HG02763 (cell line): ENCODE results near the gene GOLGA8B.
A peak's percentile ranks its signal among the peaks of the same experiment; 100 is the strongest.
"Not testable (repeated sequence)": the region's sequence is repeated elsewhere in the genome, so short reads cannot be mapped to it uniquely, and the experiment has no call there.

Experiments
- ATAC-seq: cut with Tn5 transposase; IDR thresholded peaks from one replicate; pipeline ENCODE4 v1.9.1; 2021; ENCODE audit warnings: mild to moderate bottlenecking, moderate library complexity; ENCODE audit not compliant: unreplicated experiment

Gene GOLGA8B, protein sequence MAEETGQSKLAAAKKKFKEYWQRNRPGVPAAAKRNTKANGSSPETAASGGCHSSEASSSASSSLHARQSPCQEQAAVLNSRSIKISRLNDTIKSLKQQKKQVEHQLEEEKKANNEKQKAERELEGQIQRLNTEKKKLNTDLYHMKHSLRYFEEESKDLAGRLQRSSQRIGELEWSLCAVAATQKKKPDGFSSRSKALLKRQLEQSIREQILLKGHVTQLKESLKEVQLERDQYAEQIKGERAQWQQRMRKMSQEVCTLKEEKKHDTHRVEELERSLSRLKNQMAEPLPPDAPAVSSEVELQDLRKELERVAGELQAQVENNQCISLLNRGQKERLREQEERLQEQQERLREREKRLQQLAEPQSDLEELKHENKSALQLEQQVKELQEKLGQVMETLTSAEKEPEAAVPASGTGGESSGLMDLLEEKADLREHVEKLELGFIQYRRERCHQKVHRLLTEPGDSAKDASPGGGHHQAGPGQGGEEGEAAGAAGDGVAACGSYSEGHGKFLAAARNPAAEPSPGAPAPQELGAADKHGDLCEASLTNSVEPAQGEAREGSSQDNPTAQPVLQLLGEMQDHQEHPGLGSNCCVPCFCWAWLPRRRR

DNA sequence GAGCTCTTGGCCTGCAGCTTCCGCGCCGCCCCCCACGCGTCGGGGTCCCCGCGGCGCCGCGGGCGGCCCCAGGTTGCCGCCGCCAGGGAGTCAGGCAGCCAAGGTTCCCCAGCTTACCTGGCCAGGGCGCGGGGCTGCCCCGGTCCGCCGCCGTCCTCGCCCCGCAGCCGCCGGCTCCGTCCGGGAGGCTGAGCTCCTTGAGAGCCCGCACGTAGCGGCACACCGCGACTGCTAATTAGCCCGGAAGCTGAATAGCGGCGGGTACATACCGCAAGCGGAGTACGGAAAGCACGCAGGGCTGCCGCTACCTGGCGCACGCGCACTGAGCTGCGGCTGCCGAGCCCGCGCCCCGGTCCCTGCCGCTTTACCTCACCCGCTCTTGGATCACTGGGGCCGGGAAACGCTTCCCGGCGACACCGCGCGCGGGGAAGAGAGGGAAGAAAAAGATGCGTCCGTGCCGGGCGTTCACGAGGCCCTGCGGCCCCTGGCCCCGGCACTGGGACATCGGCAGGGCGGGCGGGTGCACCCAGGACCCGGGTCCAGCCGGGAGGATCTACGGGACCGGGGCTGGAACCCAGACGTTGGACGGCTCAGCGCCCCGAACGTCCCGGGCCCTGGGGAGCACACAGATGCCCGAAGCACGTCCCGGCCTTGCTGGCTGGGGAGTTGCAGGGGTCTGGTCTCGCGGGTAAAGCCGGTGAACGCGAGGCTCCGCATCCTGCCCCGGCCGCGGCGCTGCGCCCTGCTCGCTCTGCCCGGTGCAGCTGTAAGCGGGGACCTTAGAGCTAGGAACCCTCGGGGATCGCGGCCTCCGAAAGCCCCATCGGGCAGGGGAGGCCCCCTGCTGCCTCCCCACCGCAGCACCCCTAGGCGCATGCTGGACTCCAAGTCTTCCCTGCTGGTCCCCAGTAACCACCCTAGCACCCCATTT is at the start of gene GOLGA8B:
GOLGA8B (minus strand) TSS at position 253 of the 931 bp plus-strand sequence. CDS start 47,739 bp downstream, outside the sequence.
- ATAC-seq = peak; percentile 63

DNA sequence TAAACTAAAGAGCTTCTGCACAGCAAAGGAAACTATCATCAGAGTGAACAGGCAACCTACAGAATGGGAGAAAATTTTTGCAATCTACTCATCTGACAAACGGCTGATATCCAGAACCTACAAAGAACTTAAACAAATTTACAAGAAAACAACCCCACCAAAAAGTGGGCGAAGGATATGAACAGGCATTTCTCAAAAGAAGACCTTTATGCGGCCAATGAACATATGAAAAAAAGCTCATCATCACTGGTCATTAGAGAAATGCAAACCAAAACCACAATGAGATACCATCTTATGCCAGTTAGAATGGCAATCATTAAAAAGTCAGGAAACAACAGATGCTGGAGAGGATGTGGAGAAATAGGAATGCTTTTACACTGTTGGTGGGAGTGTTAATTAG is 49.7 kb upstream of the GOLGA8B start:
- not testable (repeated sequence) for ATAC-seq

DNA sequence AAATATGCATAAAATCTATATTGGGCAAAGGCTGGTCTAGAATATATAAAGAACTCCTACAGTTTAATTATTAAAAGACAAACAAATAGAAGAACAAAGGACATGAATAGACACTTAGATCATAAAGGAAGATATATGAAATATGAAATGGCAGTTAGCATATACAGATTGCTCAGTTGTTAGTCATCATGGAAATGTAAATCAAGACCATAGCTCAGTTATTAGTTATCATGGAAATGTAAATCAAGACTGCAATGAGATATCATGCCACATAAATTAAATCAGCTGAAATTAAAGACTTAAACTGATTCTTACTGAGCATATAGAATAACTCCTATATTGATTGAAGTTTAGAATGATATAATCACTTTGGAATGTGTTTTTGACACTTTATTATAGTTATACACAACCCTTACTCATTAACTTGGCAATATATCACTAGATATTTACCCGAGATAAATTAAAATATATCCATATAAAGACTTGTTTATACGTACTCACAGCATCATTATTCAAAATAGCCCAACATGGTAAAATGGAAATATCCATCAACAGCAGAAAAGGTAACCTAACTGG is 45.2 kb upstream of the GOLGA8B start:
- ATAC-seq = no peak

DNA sequence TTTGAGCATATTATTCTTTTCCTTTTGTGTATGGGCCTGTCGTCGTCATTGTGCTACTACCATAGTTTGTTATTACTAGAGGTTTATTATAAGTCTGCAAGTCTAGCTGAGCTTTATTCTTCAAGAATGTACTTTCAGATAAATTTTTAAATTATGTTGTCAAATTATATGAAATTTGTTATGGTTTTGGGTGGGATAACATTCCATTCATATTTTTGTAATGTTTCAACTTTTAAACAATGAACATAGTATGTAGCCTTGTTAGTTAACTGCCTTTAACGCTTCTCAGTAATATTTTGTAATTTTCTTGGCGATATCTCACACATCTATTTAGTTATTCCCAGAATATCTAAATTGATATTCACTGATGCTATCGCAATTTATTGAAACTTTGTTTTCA is 41.6 kb upstream of the GOLGA8B start:
- no peak for ATAC-seq

DNA sequence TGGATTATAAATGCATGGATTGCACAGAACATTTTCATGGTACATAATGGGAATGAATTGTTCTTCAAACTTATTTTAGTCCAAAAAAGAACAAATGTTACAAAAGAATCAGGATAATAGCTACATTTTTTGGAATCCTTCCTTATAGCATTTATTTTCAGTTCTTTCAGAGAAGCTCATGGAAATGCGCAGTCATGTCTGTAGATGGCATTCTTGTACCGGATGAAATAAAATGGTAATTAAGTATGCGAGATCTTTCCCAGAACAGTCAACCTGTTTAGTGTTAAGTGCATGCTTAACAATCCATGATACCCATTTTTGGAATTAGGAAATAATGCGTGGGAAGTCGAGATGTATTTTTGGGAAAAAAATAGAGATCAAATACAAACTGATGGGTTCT is 38.2 kb upstream of the GOLGA8B start:
- no peak for ATAC-seq

DNA sequence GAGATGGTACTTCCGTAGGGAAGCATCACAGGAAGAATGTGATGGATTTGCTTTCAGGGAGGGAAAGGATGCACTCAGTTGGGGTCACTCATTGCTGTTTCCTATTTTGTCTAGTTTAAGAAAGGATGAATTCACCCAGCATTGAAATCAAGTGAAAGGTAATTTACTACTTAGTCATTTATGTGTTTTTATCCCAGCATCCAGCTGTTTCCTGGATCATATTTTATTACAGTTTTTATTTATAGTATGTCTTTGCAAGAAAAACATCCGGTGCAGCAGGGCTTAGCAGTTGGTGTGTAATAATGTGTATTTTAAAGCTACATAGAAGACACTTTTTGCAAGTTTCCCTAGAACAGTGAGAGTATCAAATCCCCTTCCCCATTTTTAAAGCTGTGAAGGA is 37.4 kb upstream of the GOLGA8B start:
- ATAC-seq = no peak

DNA sequence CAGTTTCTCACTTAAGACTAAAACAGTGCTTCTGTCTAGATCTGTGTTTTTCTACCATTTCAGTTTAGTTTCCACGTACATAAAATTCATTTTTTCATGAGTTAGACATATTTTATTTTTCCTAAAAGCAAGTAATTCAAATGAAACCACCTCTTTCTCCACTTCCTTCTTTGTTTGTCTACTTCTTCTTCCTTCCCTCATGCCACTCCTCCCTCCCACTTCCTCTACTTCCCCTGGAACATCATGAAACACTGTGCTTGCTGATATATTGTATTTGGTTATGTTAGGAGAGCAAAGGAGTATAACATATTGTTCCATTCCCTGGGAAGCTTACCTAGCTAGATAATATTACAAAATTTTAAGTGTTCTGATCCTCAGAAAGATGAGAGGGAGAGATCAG is 36.7 kb upstream of the GOLGA8B start:
- ATAC-seq = no peak

DNA sequence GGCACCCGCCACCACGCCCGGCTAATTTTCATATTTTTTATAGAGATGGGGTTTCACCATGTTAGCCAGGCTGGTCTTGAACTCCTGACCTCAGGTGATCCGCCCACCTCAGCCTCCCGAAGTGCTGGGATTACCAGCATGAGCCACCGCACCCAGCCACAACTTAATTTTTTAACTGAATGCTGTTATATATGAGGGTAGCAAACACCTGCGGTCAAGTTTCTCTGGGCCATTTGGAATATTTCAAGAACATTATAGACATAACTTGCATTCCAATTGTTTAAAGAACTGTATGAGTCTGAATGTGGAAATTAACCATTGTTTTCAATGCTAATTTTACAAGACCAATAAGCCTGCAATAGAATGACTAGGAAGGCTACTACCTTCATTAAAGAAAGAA is 35.7 kb upstream of the GOLGA8B start:
- no peak for ATAC-seq

DNA sequence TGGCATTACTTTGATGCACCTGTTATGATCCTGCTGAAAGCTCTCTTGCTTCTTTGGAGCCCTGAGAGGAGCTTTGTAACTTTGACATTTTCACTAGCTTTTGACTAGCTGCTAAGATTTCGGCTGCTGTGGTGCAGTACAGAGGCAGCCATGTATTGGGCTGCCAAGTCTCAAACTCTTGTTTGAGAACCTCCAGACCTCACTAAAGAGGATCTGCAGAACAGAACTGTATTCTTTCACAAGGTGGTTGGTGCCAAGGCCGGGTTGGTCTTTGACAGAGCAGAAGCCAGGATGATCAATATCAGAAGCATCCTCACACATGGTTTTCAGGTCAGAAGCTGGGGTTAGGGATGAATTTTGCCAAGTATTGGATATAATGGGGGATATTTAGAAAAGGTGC is 34.6 kb upstream of the GOLGA8B start:
- no peak for ATAC-seq

DNA sequence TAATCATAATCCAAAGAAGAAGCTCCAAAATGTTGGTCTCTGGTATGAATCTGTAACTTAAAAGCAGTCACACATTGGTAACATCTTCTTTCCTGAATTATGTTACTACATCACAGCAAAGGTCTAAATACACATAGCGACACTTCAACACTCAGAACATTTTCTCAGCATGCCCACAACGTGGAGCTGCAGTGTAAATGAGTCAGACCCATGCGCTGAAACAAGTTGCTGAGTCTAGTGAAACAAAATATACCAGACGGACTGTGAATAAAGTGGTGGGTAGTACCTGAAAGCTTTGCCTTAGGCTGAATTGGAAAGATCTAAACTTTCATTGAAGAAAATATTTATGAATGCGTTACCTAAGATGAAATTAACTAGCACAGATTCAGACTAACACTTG is 33.2 kb upstream of the GOLGA8B start:
- ATAC-seq = no peak

DNA sequence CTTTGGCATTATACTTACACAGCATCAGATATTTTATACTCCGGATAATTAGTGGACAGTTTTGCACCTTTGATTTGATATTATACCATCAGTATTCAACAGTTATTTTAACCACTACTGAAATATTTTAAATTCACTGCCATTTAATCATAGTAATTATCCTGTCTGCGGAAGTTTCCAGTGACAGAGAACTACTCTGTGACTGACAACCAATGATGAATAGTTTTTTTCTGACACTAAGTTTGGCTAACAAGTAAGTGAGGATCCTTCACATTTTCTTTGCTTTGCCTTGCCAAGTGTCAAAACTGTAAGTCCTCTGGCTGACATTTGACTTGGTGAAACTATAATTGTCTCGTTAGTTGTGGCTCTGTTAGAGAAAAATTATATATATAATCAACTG is 30.5 kb upstream of the GOLGA8B start:
- no peak for ATAC-seq

DNA sequence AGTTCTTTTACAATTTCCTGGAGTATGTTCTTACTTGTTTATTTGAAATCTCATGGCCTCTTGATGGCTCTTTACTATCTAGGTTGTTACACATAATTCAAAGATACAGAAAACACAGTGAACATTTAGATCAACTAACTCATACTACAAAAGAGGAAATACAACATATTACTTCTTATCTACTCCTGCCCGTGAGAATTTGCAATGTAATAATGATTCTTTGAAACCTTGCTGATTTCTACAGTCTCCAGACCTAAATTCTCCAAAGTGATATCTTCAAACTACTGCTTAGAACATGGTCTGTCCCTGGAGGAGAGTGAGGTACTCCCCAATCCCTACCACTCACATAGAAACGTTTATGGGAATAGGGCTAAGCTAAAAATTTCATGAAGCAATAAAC is 29.9 kb upstream of the GOLGA8B start:
- ATAC-seq = no peak

DNA sequence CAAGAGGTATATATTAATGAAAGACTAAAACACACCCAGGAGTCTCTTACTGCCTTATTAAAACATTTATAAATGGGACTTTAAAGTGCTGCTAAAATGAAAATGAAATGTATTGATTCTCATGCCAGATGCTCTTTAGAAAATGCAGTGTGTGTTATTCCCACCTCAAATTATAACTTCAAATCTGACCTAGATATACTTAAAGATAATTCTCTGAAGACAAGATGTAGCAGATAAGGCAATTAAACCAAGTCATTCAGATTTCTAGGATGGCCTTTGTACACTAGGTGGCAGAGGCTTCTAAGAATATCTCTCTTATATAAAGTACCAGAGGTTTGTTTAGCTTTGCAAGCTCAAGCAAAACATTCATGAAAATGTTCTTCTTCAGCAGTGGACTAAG is 26.9 kb upstream of the GOLGA8B start:
- ATAC-seq = no peak

DNA sequence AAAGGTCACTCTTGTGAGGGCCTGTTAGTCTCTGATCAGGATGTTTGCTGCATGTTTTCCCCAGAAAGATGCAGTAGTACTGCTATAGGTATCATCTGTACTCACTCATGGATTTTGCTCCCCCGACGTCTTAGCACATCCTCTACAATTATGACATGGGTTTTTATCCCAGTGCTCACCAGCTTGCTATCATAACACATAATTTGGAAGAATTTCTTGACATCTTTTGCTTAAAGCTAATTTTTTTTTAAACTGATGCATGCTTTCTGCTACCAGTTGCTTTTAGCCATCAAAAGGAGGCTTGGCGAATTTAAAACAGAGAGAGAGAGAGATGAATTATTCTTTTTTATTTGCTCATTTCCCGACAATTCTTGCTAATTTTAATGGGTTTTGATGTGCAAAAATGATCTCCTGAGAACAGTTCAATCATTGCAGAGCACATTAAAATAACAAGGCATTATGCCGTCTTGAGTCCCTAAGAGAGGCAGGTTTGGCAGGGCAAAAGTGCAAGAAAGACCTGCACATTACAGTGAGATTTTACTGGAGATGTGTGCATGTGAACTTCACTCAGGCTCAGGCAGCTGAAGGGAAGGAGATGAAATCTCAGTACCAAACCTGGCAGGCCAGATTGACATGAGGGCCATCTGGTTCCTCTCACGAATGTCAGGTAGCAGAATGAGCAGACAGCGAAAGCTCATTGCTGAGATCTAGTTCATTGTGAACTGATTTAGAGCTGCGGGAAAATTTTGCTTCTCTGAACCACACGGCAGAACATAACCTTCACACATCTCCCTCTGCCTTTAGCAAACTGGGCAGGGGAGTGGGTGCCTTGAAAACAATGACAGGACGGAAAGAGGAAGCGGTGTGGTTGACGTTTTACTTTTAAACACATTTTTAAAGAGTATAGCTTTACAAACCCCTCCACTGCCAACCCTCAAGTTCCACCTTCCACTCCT is 25.9 kb upstream of the GOLGA8B start:
- no peak for ATAC-seq

DNA sequence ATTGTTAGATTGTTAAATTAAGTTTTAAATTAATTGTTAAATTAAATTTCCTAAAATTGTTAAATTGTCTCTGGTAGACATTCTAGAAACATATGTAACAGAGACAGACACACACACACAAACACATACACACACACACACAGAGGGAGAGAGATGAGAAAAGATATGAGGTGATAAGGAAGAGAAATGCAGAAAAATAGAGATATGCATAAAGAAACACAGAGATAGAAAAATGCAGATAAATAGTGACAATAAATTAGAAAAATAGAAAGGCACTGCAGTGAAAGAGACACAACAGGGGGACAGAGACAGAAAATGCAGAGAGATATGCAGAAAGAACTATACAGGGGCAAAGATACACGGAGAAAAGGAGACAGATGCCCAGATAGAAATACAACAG is 25.1 kb upstream of the GOLGA8B start:
- ATAC-seq = no peak

DNA sequence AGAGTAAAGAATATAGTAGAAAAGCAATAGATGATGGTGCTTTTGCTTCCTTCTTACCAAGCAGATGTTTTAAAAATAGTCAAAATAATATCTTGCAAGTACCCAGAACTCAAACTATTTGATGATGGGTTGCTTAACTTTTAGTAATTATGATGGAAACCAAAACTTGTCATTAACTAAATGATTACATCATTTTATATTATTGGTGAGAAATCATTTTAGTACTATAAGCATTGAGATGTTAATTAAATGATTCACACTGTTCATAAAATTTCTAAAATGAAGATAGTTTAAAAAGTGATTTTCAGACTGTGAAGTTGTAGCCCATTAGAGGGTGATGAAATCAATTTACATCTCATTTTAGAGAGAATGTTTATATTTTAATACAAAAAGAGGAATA is 24.4 kb upstream of the GOLGA8B start:
- no peak for ATAC-seq

DNA sequence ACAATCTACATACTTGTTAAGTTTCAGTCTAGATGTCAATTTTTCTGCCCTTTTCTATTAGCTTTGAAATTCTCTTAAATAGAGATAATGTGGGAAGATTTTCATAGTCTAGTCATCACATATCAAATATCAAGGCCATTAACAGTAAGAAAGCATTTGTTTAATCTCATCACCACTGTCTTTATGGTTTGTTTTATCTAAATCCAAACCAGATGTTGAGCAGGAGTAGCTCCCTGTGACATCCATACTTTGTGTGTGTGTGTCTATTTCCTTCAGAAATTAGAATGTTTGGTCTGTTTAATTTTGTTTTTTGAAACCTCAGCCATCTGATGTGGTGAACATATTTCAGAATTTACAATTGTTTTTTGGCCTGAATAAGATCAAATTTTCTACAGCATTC is 23.1 kb upstream of the GOLGA8B start:
- ATAC-seq = no peak

DNA sequence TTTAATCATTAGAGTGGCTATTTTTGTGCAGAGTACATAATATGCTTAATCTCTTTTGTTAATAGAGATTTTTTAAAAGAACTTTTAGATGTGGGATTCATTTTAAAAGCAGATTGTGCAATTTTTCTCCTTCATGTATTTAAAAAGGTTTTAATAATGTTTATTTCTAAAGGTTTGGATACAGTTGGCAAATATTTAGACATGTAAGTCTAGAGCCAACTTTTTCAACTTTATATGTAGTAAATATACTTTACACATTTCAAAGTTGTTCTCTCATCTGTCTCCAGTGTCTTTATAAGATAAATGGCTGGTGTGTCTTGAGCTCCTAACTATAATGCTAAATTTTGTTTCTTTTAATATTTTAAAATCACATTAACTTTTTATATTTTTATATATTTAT is 22.7 kb upstream of the GOLGA8B start:
- no peak for ATAC-seq

DNA sequence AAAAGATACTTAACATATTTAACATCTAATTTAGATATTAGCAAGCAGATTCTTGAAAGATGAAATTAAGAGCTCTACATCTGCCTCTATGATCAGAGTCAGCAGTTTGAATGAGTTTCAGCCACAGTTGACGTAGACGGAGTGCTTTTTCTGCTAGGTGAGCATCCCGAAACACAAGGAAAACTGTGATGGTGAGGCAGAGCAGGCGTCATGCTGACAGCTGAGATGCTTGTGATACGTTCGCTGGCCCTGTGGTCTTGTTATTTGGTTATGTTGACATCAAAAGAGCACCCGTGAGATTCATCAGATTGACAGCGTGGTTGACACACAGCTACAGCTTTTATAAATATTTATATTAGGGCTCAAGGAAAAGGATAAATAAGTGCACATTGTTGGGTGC is 19.6 kb upstream of the GOLGA8B start:
- no peak for ATAC-seq

DNA sequence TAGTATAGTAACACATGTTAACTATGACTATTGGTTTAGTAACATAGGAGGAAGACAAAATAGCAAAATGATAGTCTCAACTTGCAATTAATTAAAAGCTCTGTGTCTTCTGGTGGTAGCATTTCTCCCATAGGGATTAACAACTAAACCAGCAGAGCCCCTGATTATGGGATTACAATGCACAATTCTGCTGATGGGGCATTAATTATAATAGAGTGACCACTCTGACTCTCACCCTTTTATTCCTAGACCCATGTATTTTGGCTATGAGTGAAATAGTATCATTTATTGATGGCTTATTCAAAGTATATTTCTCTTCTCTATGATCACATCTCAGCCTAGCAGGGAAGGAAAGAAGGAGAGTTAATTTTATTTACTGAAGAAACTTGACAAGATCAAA is 17.5 kb upstream of the GOLGA8B start:
- ATAC-seq = no peak
